Measurements from ENCODE around the gene UBIAD1. TPM values are rescaled to one million over a fixed set of nuclear protein-coding genes. Genes with fewer than 3 reads are reported as not detected.

The UBIAD1 gene, protein sequence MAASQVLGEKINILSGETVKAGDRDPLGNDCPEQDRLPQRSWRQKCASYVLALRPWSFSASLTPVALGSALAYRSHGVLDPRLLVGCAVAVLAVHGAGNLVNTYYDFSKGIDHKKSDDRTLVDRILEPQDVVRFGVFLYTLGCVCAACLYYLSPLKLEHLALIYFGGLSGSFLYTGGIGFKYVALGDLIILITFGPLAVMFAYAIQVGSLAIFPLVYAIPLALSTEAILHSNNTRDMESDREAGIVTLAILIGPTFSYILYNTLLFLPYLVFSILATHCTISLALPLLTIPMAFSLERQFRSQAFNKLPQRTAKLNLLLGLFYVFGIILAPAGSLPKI
- total RNA-seq: 20.9 TPM
- 10 to 100 TPM; 28.4 to 43.5 (median 40.3) TPM for polyA plus RNA-seq

DNA sequence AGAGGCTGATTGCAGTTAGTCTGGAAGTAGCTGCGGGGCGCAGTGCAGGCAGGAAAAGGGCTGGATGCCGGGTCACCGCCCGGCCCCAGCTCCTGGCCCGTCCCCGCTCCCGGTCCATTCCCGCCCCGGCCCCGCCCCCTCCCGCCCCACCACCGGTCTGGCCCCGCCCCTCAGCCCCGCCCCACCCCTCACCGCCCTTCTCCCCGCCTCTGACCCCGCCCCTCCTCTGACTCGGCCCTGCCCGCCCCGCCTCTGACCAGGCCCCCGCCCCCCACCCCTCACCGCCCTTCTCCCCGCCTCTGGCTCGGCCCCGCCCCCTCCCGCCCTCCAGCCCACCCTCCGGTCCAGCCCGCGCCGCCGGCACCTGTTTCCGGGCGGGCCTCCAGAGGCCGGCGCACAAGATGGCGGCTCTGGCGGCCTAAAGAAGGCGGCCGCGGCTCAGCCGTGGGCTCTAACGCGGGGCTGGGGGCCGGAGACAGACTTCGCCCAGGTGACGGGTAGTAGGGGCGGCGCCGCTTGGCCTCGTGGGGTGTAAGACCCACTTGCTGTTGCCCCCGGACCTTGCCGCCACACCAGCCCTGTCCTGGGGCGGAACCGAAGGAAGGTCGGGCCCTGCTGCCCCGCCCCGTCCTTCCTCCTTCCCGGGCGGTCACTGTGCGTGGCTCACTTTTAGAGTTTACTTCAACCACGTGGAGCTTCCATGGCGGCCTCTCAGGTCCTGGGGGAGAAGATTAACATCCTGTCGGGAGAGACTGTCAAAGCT is at the start of gene UBIAD1:
TSS of gene UBIAD1 (plus strand) at position 367 of the 763 bp plus-strand sequence. CDS start at position 701, 334 bp downstream.
- H3K27ac ChIP-seq (ENCODE audit: insufficient read depth, low read length, poor library complexity, severe bottlenecking): peak within 1 kb of the TSS; percentile 80
- no peaks in the 10 kb centered on the region for H3K9me3 Mint-ChIP-seq
- peak within 1 kb of the TSS; percentile 89 to 96 (median 95) for H3K27ac Mint-ChIP-seq
- ATAC-seq (ENCODE audit: low read depth in 2 of 2) (peak; percentile 85 to 89), DNase-seq (peak; percentile 76 to 92 (median 81))
- H3K27me3 Mint-ChIP-seq: no peaks in the 10 kb centered on the region
- no peaks in the 10 kb centered on the region for H3K9me3 ChIP-seq (ENCODE audit: control insufficient read depth in 2 of 2, low read length in 2 of 2)
- peaks cover 38% of the 10 kb centered on the region for H3K4me1 ChIP-seq (ENCODE audit: control insufficient read depth, insufficient read depth, low read length, poor library complexity, severe bottlenecking)
- peaks cover 10% of the 10 kb centered on the region for H3K36me3 Mint-ChIP-seq
- H3K4me3 Mint-ChIP-seq: peak within 1 kb of the TSS; percentile 95 to 97 (median 95)
- peaks cover 10 to 36% (median 26%) of the 10 kb centered on the region in 4 donors for H3K4me1 Mint-ChIP-seq
- no peaks in the 10 kb centered on the region for H3K27me3 ChIP-seq (ENCODE audit: control insufficient read depth, insufficient read depth, low read length)
- H3K4me3 ChIP-seq (ENCODE audit: low read depth, low read length): peak within 1 kb of the TSS; percentile 88
- peaks cover 3% of the 10 kb centered on the region for H3K36me3 ChIP-seq (ENCODE audit: control insufficient read depth, insufficient read depth, low read length)

DNA sequence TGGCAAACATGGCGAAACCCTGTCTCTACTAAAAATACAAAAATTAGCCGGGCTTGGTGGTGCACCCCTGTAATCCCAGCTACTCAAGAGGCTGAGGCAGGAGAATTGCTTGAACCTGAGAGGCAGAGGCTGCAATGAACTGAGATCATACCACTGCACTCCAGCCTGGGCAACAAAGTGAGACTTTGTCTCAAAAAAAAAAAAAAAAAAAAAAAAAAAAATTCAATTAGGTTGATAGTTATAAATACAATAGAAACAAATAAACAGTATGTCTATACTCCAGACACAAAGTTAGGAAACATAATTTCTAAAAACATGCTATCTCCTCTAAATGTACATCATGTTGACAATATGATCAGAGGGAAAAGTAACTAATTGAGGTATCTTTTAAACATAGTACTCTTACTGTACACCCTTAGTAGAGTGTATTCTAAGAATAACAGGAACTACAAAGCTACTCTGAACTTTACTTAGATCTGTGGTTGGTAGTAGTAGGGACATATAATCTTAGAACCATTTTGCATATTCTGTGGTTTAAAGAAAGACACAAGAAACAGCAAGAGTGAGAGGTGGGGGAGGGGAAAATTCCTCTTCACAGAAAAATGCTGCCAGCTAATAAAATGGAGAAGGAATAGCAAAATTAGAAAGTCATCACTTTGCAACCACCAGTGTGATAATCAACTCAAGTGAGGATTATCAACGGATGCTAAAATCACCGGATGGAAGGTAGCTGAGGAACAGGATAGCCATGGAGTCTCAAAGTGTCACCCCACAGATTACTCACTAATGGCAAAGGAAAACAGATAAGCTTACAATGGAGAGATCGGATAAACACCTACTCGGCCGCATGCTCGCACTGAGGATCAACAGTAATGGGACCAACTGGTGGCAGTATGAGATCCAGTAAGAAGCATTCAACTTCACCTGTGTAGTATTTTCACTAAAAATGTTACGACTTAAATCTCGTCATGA is 45.6 kb upstream of the UBIAD1 start:
- ATAC-seq (ENCODE audit: low read depth in 2 of 2) (peak in 1 of 2 donors; percentile 63), DNase-seq (peak in 1 of 3 donors; percentile 41)
- H3K4me3 ChIP-seq (ENCODE audit: low read depth, low read length): no peak overlapping the region
- H3K27ac Mint-ChIP-seq: peak overlapping the region; percentile 40 to 86 (median 77)
- H3K9me3 ChIP-seq (ENCODE audit: control insufficient read depth in 2 of 2, low read length in 2 of 2): no peaks in the 10 kb centered on the region
- H3K36me3 Mint-ChIP-seq: peaks cover 58% of the 10 kb centered on the region
- H3K27me3 ChIP-seq (ENCODE audit: control insufficient read depth, insufficient read depth, low read length): no peaks in the 10 kb centered on the region
- H3K9me3 Mint-ChIP-seq: no peaks in the 10 kb centered on the region
- H3K4me3 Mint-ChIP-seq: peak overlapping the region in 1 of 4 donors; percentile 0
- H3K27ac ChIP-seq (ENCODE audit: insufficient read depth, low read length, poor library complexity, severe bottlenecking): peak overlapping the region; percentile 14
- H3K4me1 Mint-ChIP-seq: peaks cover 12 to 22% (median 16%) of the 10 kb centered on the region in 4 donors
- no peaks in the 10 kb centered on the region for H3K4me1 ChIP-seq (ENCODE audit: control insufficient read depth, insufficient read depth, low read length, poor library complexity, severe bottlenecking)
- H3K27me3 Mint-ChIP-seq: no peaks in the 10 kb centered on the region
- H3K36me3 ChIP-seq (ENCODE audit: control insufficient read depth, insufficient read depth, low read length): peaks cover 75% of the 10 kb centered on the region

DNA sequence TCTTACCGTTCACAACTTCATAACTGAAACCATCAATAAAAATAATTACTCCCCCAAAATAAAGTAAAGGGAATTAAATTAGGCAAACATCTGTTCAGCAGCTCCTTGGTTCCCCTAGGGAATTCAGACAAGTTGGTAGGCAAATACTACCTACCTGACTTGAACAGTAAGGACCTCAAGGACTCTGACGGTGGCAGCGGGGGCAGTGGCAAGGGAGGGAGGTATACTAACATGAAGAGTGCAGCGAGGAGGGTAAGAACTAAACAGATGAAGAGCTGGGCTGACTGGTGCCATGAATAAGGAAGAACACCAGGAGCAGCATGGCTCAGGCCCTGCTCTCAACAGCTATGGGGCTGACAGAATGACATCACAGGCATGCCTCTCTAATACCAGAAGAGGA is 43.8 kb upstream of the UBIAD1 start:
- no peaks in the 10 kb centered on the region for H3K27me3 ChIP-seq (ENCODE audit: control insufficient read depth, insufficient read depth, low read length)
- DNase-seq (no peak), ATAC-seq (ENCODE audit: low read depth in 2 of 2) (no peak)
- Mint-ChIP-seq H3K27me3 (no peaks in the 10 kb centered on the region), H3K4me3 (peak overlapping the region in 1 of 4 donors; percentile 10), H3K9me3 (no peaks in the 10 kb centered on the region), H3K27ac (peak overlapping the region; percentile 40 to 71 (median 55)), H3K36me3 (peaks cover 62% of the 10 kb centered on the region), H3K4me1 (peaks cover 8 to 20% (median 14%) of the 10 kb centered on the region in 4 donors)
- no peak overlapping the region for H3K4me3 ChIP-seq (ENCODE audit: low read depth, low read length)
- H3K27ac ChIP-seq (ENCODE audit: insufficient read depth, low read length, poor library complexity, severe bottlenecking): no peak overlapping the region
- H3K36me3 ChIP-seq (ENCODE audit: control insufficient read depth, insufficient read depth, low read length): peaks cover 84% of the 10 kb centered on the region
- H3K4me1 ChIP-seq (ENCODE audit: control insufficient read depth, insufficient read depth, low read length, poor library complexity, severe bottlenecking): no peaks in the 10 kb centered on the region
- H3K9me3 ChIP-seq (ENCODE audit: control insufficient read depth in 2 of 2, low read length in 2 of 2): no peaks in the 10 kb centered on the region

DNA sequence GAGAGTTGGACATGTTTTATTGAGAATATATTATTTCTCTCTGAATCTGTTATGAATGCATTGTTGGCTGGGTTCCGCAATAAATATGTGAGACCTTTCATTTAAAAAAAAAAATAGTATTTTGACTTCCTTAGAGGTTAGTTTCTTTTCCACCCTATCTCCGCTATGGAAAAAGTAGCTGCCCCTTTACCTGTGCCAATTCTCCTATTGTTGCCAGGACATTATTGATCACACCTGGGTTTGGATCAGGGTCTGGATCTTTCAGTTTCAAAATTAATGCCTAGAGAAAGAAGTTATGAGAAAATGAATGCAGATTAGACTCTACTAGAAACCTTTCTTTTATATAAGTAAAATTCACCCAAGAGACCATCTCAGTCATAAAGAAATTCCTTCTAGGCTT is 39.8 kb upstream of the UBIAD1 start:
- peaks cover 0 to 5% (median 0%) of the 10 kb centered on the region in 4 donors for H3K4me1 Mint-ChIP-seq
- no peaks in the 10 kb centered on the region for H3K27me3 Mint-ChIP-seq
- no peaks in the 10 kb centered on the region for H3K27me3 ChIP-seq (ENCODE audit: control insufficient read depth, insufficient read depth, low read length)
- peaks cover 95% of the 10 kb centered on the region for H3K36me3 ChIP-seq (ENCODE audit: control insufficient read depth, insufficient read depth, low read length)
- H3K36me3 Mint-ChIP-seq: peaks cover 60% of the 10 kb centered on the region
- no peaks in the 10 kb centered on the region for H3K9me3 ChIP-seq (ENCODE audit: control insufficient read depth in 2 of 2, low read length in 2 of 2)
- ATAC-seq (ENCODE audit: low read depth in 2 of 2): no peak
- H3K27ac Mint-ChIP-seq: no peak overlapping the region
- H3K4me3 ChIP-seq (ENCODE audit: low read depth, low read length): no peak overlapping the region
- no peak overlapping the region for H3K27ac ChIP-seq (ENCODE audit: insufficient read depth, low read length, poor library complexity, severe bottlenecking)
- DNase-seq: no peak
- H3K4me1 ChIP-seq (ENCODE audit: control insufficient read depth, insufficient read depth, low read length, poor library complexity, severe bottlenecking): no peaks in the 10 kb centered on the region
- no peaks in the 10 kb centered on the region for H3K9me3 Mint-ChIP-seq
- H3K4me3 Mint-ChIP-seq: no peak overlapping the region

DNA sequence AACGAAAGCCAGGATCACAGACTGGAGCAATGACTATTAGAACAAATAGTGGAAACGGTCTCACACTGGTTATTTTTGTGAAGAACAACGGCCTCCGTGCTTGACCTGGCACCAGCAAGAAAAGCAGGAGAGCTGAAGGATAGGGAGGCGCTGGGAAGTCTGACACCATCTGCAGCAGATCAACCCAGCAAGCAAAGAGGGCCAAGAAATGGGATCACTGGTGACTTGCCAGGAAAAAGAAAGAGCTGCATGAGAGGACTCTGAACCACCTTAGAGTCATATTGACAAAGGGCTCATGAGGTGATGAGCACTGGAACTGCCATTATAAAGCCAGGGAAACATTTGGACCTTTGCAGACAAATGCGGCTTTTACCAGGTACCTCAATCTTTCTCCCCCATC is 35.6 kb upstream of the UBIAD1 start:
- H3K4me3 Mint-ChIP-seq: no peak overlapping the region
- no peaks in the 10 kb centered on the region for H3K9me3 ChIP-seq (ENCODE audit: control insufficient read depth in 2 of 2, low read length in 2 of 2)
- H3K27me3 Mint-ChIP-seq: no peaks in the 10 kb centered on the region
- H3K27ac Mint-ChIP-seq: no peak overlapping the region
- H3K36me3 Mint-ChIP-seq: peaks cover 47% of the 10 kb centered on the region
- no peaks in the 10 kb centered on the region for H3K27me3 ChIP-seq (ENCODE audit: control insufficient read depth, insufficient read depth, low read length)
- H3K4me1 ChIP-seq (ENCODE audit: control insufficient read depth, insufficient read depth, low read length, poor library complexity, severe bottlenecking): no peaks in the 10 kb centered on the region
- no peaks in the 10 kb centered on the region for H3K9me3 Mint-ChIP-seq
- no peak for ATAC-seq (ENCODE audit: low read depth in 2 of 2)
- H3K36me3 ChIP-seq (ENCODE audit: control insufficient read depth, insufficient read depth, low read length): peaks cover 82% of the 10 kb centered on the region
- peaks cover 0 to 3% (median 0%) of the 10 kb centered on the region in 4 donors for H3K4me1 Mint-ChIP-seq
- no peak for DNase-seq
- no peak overlapping the region for H3K4me3 ChIP-seq (ENCODE audit: low read depth, low read length)
- H3K27ac ChIP-seq (ENCODE audit: insufficient read depth, low read length, poor library complexity, severe bottlenecking): no peak overlapping the region

DNA sequence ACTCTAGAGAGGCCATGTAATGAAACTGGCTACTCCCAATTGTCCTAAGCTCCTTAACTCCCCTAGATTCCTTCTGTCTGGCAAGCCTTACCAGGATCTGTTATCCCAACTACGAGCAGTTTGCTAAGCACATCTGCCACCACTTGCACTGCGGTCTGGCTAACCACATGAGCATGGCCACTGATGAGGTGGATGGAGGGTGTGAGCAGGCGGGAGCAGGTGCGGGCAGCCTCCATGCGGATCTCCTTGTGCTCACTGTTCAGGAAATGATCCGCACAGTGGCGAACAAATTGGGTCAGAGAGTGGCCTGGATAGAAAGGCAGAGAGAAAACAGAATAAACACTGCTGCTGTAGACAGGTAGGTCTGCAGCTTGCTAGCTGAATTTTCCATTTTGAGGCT is 34.7 kb upstream of the UBIAD1 start:
- Mint-ChIP-seq H3K4me3 (no peak overlapping the region), H3K27me3 (no peaks in the 10 kb centered on the region), H3K4me1 (peaks cover 0 to 3% (median 0%) of the 10 kb centered on the region in 4 donors), H3K36me3 (peaks cover 41% of the 10 kb centered on the region), H3K9me3 (no peaks in the 10 kb centered on the region), H3K27ac (no peak overlapping the region)
- no peaks in the 10 kb centered on the region for H3K27me3 ChIP-seq (ENCODE audit: control insufficient read depth, insufficient read depth, low read length)
- no peaks in the 10 kb centered on the region for H3K4me1 ChIP-seq (ENCODE audit: control insufficient read depth, insufficient read depth, low read length, poor library complexity, severe bottlenecking)
- H3K36me3 ChIP-seq (ENCODE audit: control insufficient read depth, insufficient read depth, low read length): peaks cover 79% of the 10 kb centered on the region
- H3K27ac ChIP-seq (ENCODE audit: insufficient read depth, low read length, poor library complexity, severe bottlenecking): no peak overlapping the region
- DNase-seq (no peak), ATAC-seq (ENCODE audit: low read depth in 2 of 2) (no peak)
- no peak overlapping the region for H3K4me3 ChIP-seq (ENCODE audit: low read depth, low read length)
- H3K9me3 ChIP-seq (ENCODE audit: control insufficient read depth in 2 of 2, low read length in 2 of 2): no peaks in the 10 kb centered on the region

DNA sequence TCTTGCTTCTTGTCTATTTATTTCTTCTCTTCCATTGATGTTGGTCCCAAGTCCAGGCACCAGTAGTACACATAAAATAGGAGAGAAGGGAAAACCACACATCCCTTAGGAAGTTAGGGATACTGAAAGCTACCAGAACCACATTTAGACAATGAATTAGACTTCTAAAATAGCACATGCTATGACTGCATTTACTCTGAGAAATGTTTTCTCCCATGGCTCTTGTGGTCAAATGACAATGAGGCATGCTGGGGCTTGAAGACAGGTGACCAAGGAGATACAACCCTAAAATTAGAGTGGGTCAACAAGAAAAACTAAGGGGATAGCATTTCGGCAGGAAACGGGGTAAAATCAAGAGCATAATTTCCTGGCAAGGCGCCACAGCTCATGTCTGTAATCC is 27.8 kb upstream of the UBIAD1 start:
- H3K9me3 Mint-ChIP-seq: no peaks in the 10 kb centered on the region
- no peaks in the 10 kb centered on the region for H3K27me3 Mint-ChIP-seq
- ATAC-seq (ENCODE audit: low read depth in 2 of 2) (no peak), DNase-seq (no peak)
- peak overlapping the region; percentile 10 to 88 (median 87) for H3K27ac Mint-ChIP-seq
- no peak overlapping the region for H3K4me3 Mint-ChIP-seq
- Histone ChIP-seq H3K4me1 (ENCODE audit: control insufficient read depth, insufficient read depth, low read length, poor library complexity, severe bottlenecking) (peaks cover 21% of the 10 kb centered on the region), H3K9me3 (ENCODE audit: control insufficient read depth in 2 of 2, low read length in 2 of 2) (no peaks in the 10 kb centered on the region), H3K4me3 (ENCODE audit: low read depth, low read length) (no peak overlapping the region), H3K27me3 (ENCODE audit: control insufficient read depth, insufficient read depth, low read length) (no peaks in the 10 kb centered on the region), H3K36me3 (ENCODE audit: control insufficient read depth, insufficient read depth, low read length) (peaks cover 45% of the 10 kb centered on the region), H3K27ac (ENCODE audit: insufficient read depth, low read length, poor library complexity, severe bottlenecking) (peak overlapping the region; percentile 59)
- H3K4me1 Mint-ChIP-seq: peaks cover 0 to 23% (median 19%) of the 10 kb centered on the region in 4 donors
- H3K36me3 Mint-ChIP-seq: peaks cover 21% of the 10 kb centered on the region

Measured in CD4-positive, CD25-positive, alpha-beta regulatory T cell (primary cell).